K562 (cell line): ENCODE measurements around the gene TREH. TPM values are rescaled to one million over a fixed set of nuclear protein-coding genes. Genes with fewer than 3 reads are reported as not detected.

Source experiments
- ATF6 ChIP-seq: sonication (generic); formaldehyde crosslinking; IDR thresholded peaks from 2 replicates; pipeline ENCODE4 v1.4.0; 2020; ENCODE audit warnings: mild to moderate bottlenecking, missing genetic modification reagents
- BHLHE40 ChIP-seq: IDR thresholded peaks from 2 replicates; pipeline ENCODE4 v1.6.1; 2011; ENCODE audit warnings: low read length, improper control_type of control experiment
- BRD9 ChIP-seq: fragments of 450-650 bp; IDR thresholded peaks from 2 replicates; pipeline ENCODE4 v1.6.1; 2018; ENCODE audit warnings: low read depth; ENCODE audit not compliant: partially characterized antibody
- CBX1 ChIP-seq: sonication (generic); IDR thresholded peaks from 2 replicates; pipeline ENCODE4 v1.6.1; 2016; ENCODE audit warnings: antibody characterized with exemption, low read depth, mild to moderate bottlenecking
- CBX3 ChIP-seq, 2 experiments: IDR thresholded peaks; 1 replicate in 1 of 2; 2 replicates in 1 of 2; pipeline ENCODE4 v1.6.1; 2012; ENCODE audit warnings: inconsistent platforms in 2 of 2, low read length in 2 of 2, borderline replicate concordance in 1 of 2, control low read depth in 1 of 2
- DPF2 ChIP-seq: fragments of 450-650 bp; IDR thresholded peaks from 2 replicates; pipeline ENCODE4 v1.6.1; 2016
- EWSR1 ChIP-seq: fragments of 450-650 bp; IDR thresholded peaks from 2 replicates; pipeline ENCODE4 v1.6.1; 2018; ENCODE audit warnings: borderline replicate concordance, mild to moderate bottlenecking, low read depth, moderate library complexity; ENCODE audit not compliant: partially characterized antibody
- HDAC1 ChIP-seq, 2 experiments: fragments of 450-650 bp; IDR thresholded peaks; 2 replicates each; pipeline ENCODE4 v1.6.1; 2016 to 2017; ENCODE audit warnings: inconsistent platforms in 1 of 2, mild to moderate bottlenecking in 1 of 2, moderate library complexity in 1 of 2
- HDAC2 ChIP-seq: fragments of 450-650 bp; IDR thresholded peaks from 2 replicates; pipeline ENCODE4 v1.6.1; 2016; ENCODE audit warnings: mild to moderate bottlenecking
- MBD2 ChIP-seq: sonication (generic); IDR thresholded peaks from 2 replicates; pipeline ENCODE4 v1.6.1; 2016; ENCODE audit warnings: low read depth, borderline replicate concordance
- MNT ChIP-seq, 2 experiments: fragments of 450-650 bp; conservative IDR thresholded peaks; 2 replicates each; pipeline ENCODE4 v1.6.1; 2017; ENCODE audit warnings: mild to moderate bottlenecking in 2 of 2, moderate library complexity in 2 of 2
- MTA1 ChIP-seq: fragments of 450-650 bp; IDR thresholded peaks from 2 replicates; pipeline ENCODE4 v1.6.1; 2017; ENCODE audit warnings: borderline replicate concordance
- MYC ChIP-seq, 2 experiments: fragments of 250-450 bp in 1 of 2; sonication (Bioruptor Pico) in 1 of 2; IDR thresholded peaks; 2 replicates each; pipeline versions ENCODE4 v1.5.1 to v1.6.1; 2012 to 2021; ENCODE audit warnings: low read depth in 2 of 2, borderline replicate concordance in 1 of 2, improper control_type of control experiment in 1 of 2, low read length in 1 of 2, mild to moderate bottlenecking in 1 of 2, moderate library complexity in 1 of 2
- POLR2G ChIP-seq: fragments of 200-400 bp; formaldehyde crosslinking; IDR thresholded peaks from 2 replicates; pipeline ENCODE4 v1.6.1; 2017; ENCODE audit warnings: low read depth, mild to moderate bottlenecking, antibody characterized with exemption, low read length, moderate library complexity
- PREB ChIP-seq: sonication (generic); formaldehyde crosslinking; IDR thresholded peaks from 2 replicates; pipeline ENCODE4 v1.8.1; 2023; ENCODE audit warnings: mild to moderate bottlenecking, missing genetic modification reagents
- SRSF9 ChIP-seq: fragments of 200-400 bp; formaldehyde crosslinking; IDR thresholded peaks from 2 replicates; pipeline ENCODE4 v1.6.1; 2017; ENCODE audit warnings: low read depth, low read length, borderline replicate concordance
- SUPT5H ChIP-seq: fragments of 450-650 bp; IDR thresholded peaks from 2 replicates; pipeline ENCODE4 v1.6.1; 2016
- USF2 ChIP-seq: sonication (generic); formaldehyde crosslinking; IDR thresholded peaks from 2 replicates; pipeline ENCODE4 v1.5.0; 2020; ENCODE audit warnings: missing genetic modification reagents
- ZBTB43 ChIP-seq: sonication (generic); formaldehyde crosslinking; IDR thresholded peaks from 2 replicates; pipeline ENCODE4 v1.8.0; 2023; ENCODE audit warnings: mild to moderate bottlenecking, missing genetic modification reagents
- polyA plus RNA-seq, 8 experiments: library from polyadenylated mRNA; depleted of rRNA in 4 of 8; stranded (reverse) in 5 of 8; unstranded in 3 of 8; fragments of >200 nt; fragmentation: Nextera tagmentation in 2 of 8; fragmentation: Illumina TruSeq in 1 of 8; extraction: Ambion mirVana in 2 of 8; extraction: Trizol in 1 of 8; gene quantifications; 2 replicates each; pipeline versions ENCODE4 v1.2.1 to v1.2.3, GENCODE V29; 2011 to 2014; ENCODE audit warnings: inconsistent platforms in 1 of 8, missing spikeins in 1 of 8
- total RNA-seq, 7 experiments: library from RNA; depleted of rRNA in 6 of 7; stranded (reverse); fragments of >200 nt in 6 of 7; fragmentation: Illumina TruSeq in 2 of 7; extraction: Trizol in 2 of 7; gene quantifications; 2 replicates each; pipeline versions ENCODE4 v1.2.1 to v1.2.3, GENCODE V29; 2011 to 2021; ENCODE audit warnings: low replicate concordance in 1 of 7

Gene TREH
- total and polyA plus RNA-seq, 9 of the 15 experiments (the other 6 are each of a cell fraction or from before 2014, with no cell fraction given): 0.09 to 0.20 (median 0.11) TPM; not detected in 6

- TF ChIP-seq ATF6 (CRISPR knock-in tag): peak; percentile 95; the same call in 1 of the 2 replicates
- peak; percentile 80; the same call in 1 of the 2 replicates for TF ChIP-seq MTA1
- TF ChIP-seq ZBTB43: peak; percentile 89; the same call in 1 of the 2 replicates
- no peak for TF ChIP-seq SRSF9
- peak; percentile 81 for TF ChIP-seq MYC (IDR thresholded peaks at IDR 0.05; ENCODE audit: low read depth, low read length)
- TF ChIP-seq MYC (CRISPR knock-in tag; IDR thresholded peaks at IDR 0.05; ENCODE audit: borderline replicate concordance, low read depth): 0 out of 2 replicates have a peak, but pooled peaks have one; percentile 2
- TF ChIP-seq BHLHE40: peak; percentile 80
- peak; percentile 84 for TF ChIP-seq POLR2G
- TF ChIP-seq MBD2: peak; percentile 59; the same call in 1 of the 2 replicates
- peak in 1 of 2 experiments; percentile 96; a peak in 2 of 4 replicates for TF ChIP-seq HDAC1 (IDR thresholded peaks at IDR 0.05)
- TF ChIP-seq USF2 (CRISPR knock-in tag): no peak
- peak; percentile 76 to 93; a peak in 3 of 4 replicates for TF ChIP-seq MNT (conservative IDR thresholded peaks at IDR 0.05)
- TF ChIP-seq EWSR1: no peak
- peak in 1 of 2 experiments; percentile 70; a peak in 2 of 3 replicates for TF ChIP-seq CBX3 (IDR thresholded peaks at IDR 0.05; ENCODE audit: borderline replicate concordance in 1 of 2, low read length in 2 of 2)
- TF ChIP-seq SUPT5H: peak; percentile 64
- no peak; the same call in none of the 2 replicates for TF ChIP-seq CBX1
- peak; percentile 45 for TF ChIP-seq BRD9
- no peak for TF ChIP-seq PREB (CRISPR knock-in tag)
- TF ChIP-seq HDAC2: peak; percentile 66; the same call in 1 of the 2 replicates
- TF ChIP-seq DPF2: peak; percentile 87
Observed at GRCh38 chr11:118608360-118609227, 70.9 kb downstream of the TREH start (continued).
